ENCODE measurements around the gene ZNF563.

GRCh38 chr19:12270854-12271253 is 62.6 kb downstream of the ZNF563 start:
- no peak for TF ChIP-seq LEF1 (IDR thresholded peaks at IDR 0.05; ENCODE audit: borderline replicate concordance)
- TF ChIP-seq BHLHE40 (IDR thresholded peaks at IDR 0.05; ENCODE audit: borderline replicate concordance), result no peak

All from HEK293T (cell line).